Activated CD8-positive, alpha-beta memory T cell treated with anti-CD3 and anti-CD28 coated beads, Interleukin-2, amount 50 U/mL, for 48 hours (primary cell): ENCODE data around the gene STK24.

Experiments used
- DNase-seq: peaks from one replicate; pipeline ENCODE4 v3.0.0-alpha.2; 2020

Gene STK24

DNA sequence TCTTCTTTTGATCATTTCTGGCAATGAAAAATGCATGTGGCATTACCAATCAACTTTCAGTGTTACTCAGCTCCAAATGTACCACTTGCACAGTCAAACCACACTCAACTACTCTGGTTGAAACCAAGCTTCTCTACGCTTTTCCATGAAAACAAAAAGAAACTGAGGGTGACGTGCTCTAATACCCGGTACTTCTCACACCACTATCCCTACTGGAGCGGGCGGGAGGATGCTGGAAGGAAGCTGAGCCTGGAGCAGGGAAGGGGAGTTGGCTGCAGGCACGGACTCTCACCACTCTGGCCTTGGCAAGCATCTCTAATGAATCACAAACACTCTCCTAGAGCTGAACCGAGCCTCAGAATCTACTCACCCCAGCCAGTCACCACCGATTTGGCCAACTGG is 48.2 kb downstream of the STK24 start:
- DNase-seq: peak; percentile 65

DNA sequence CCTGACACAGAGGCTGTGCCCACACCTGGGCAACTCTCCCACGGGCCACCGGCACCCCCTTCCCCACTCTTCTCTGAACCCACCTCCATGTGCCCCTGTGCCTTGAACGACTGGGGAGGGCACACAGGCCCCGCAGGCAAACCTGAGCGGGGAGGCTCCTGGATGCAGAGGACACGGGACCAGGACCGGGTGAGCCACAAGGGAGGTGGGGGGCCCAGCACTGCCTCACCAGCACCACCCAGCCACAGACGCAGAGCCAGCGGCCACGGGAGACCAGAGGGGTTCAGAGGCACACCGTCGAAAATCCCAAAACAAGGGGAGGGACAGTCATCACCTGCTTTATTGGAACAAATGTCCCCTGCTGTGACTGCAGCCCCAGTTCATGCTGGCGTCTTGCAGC is 49.4 kb downstream of the STK24 start:
- peak; percentile 49 for DNase-seq

DNA sequence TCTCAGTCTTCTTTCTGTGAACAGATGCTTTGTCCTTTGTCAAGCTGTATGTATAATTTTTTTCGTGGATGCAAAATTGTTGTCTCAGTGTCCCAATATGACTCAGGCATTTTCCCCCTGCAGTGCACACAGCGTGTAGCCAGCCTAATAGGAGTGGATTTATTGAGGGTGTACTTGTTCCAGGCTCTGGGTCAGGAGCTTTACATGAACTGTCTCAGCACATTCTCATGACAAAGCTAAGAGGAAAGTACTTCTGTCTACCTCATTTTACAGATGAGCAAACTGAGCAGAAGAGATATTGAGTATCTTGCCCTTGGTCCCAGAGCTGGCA is 50.8 kb downstream of the STK24 start:
- DNase-seq: peak; percentile 40

DNA sequence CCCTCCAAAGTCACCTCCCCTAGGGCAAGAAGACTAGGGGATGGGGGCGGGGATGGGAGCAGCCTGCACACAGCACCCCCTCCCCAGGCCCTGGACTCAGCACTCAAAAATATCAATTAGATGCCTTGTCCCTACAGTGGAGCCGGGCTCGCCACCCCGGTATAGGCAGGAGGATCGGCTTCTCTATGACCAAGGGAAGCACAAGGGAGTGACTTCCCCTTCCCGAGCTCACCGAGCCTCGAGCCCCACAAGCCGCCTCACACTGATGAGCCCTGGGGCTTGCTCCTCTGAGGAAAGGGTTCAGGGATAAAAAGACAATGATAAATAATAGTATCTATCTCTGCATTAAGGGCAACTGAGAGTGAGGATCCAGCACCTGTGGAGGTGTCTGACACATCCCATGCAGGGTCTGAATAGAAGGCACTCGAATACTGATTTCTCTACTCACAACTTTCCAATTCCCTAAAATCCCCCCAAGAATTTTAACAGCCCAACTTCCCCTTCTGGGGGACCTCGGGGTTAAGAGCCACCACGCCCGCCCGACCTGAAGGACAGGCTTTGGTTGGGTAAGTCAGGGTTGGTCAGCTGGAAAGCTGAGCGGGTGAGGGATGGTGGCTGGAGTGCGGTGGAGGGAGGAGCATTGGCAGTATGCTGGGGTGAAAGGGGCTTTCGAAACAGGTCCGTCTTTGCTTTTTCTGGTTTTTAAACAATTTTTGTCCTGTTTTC is 51.3 kb downstream of the STK24 start:
- peak; percentile 45 for DNase-seq

DNA sequence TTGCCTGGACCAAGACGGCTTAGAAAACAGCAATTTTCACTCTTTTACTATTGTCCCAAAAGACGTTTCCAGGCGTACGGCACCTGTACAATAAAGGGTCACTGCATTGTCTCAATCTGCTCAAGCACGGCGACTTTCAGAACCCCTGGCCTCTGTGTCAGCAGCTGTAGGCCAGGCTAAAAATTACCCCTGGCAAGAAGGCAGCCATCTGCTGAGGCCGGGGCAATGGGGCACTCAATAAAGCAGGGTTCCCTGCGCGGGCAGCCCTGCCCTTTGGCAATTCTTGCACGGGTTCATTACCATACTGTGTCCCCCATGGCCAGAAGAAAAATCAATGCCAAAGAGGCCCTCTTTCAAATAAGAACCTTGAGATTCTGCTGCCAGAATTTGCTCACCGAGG is 52.1 kb downstream of the STK24 start:
- peak; percentile 42 for DNase-seq

DNA sequence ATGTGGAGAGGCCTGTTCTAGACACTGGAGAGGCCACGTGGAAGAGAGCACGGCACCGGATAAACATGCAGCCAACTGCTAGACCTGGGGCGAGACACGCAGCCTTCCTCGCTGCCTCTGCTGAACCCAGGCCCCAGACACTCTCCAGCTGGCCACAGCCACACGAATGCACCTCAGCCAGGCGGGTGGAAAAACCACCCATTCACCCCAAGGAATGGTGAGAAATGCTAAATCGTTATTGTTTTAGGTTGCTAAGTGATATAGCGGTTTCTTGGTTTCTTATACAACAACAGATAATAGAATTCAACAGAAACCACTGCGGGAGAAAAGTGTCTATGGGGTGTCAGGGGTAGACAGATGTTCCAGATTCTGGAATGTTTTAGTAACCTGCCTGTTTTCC is 52.5 kb downstream of the STK24 start:
- no peak for DNase-seq

DNA sequence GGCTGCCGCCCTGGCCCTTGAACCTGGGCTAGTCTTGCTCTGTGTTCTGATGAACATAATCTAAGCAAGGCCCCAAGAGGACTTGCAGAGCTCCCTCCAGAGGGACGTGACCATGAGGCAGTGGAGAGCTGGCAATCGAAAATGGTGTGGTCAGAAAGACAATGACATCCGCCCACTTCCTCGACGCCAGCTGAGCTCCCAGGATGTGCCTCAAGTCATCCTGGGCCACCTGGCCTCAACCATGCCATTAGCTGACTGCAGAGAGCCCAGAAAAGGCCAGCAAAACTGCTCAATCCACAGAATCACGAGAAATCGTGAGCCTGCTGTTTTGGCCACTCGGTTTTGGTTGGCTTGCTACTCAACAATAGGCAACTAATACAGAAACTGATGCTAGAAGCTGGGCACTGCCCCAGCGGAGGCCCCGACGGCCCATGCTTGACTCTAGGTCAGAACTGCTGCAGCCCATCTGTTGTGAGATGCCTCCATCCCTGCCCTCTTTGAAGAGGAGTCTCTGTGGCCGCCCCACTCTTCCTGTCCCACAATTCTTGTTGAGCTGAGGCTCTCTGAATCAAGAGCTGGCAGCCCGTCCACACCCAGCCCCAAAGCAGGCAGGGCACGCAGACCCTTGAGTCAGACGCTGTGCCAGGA is 53.3 kb downstream of the STK24 start:
- DNase-seq: peak; percentile 55

DNA sequence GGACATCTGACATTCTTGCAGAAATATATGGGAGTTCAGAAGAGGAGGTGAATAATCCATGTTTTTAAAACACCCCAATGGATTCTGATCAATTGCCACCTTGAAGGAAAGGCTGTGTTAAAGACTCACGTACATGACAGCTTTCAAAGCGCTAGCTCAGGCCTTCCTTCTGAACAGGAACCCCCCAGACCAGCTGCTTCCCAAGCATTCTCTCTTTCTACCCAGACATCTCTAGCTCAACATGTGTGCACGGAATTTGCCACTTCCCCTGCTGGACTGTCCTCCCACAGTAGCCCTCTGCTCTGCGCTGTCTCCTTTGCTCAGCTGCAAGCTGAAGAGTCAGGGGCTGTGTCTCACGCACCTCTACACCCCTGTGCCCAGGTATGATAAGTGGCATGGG is 54.5 kb downstream of the STK24 start:
- DNase-seq: no peak

DNA sequence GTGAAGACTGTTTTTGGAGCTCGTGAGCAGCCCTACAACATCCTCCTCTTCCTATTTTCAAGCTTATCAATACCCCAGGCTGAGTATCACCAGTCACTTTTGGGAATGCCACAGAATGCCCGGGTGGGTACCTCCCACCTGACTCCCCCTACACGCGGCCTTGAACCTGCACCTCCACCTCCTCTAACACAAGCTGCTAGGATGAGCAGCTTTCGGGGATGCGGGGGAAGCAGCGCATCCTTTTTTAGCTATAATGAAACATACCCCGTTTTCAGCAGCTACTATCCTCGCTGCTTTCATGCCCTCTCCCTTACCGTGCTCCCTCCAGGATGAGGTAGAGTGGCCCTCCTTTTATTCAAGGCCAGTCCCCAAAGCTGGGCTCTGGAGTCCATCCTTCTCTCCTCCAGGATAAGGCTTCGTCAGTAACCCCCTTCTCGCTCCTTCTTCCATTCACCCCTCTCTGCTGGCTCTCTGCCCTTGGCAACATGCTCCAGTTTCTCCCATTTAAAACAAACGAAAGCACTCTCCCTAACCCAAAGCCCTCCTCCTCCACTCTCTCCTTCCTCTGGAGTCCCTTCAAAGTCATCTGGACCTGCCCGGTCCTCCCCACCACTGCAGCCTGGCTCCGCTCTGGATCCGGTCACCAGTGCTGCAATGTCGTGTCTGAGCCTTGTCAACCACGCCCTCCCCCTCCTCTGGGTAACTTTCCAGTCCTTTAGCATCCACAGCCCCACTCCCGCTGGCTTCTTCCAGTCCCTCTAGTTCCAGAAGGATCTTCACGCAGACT is 55.3 kb downstream of the STK24 start:
- DNase-seq: peak; percentile 42

DNA sequence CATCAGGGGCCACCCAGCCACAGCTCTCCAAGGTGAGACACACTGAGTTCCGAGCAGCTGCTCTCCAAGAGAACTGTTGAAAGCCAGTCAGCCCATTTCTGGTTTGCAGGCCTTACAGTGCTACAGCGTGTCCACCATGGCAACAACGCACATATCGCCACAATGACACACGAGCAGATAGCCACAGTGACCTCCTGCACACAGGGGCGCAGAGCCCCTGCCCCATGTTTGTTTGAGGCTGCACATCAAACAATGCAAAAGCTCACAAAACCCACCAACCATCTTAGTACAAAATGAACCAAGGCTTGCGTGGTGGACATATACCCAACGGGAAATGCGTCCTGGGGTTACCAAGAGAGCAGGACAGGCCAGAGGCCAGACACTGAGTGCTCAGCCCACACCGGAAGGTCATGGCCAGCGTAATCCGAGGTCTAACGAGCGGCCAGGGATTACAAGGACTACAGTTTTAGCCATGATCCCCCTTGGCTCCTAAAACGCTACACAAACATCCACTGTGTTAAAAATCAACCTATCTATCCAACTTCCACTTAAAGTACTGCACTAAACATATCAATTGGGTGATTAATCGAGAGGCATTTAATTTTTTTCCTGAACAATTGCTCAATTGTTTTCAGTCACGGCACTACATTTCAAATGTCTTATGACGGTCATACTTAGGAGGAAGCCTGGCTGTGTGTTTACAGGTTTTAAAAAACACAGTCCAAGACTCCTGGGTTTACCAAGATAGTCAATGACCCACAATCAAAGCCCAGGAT is 56.0 kb downstream of the STK24 start:
- peak; percentile 42 for DNase-seq

DNA sequence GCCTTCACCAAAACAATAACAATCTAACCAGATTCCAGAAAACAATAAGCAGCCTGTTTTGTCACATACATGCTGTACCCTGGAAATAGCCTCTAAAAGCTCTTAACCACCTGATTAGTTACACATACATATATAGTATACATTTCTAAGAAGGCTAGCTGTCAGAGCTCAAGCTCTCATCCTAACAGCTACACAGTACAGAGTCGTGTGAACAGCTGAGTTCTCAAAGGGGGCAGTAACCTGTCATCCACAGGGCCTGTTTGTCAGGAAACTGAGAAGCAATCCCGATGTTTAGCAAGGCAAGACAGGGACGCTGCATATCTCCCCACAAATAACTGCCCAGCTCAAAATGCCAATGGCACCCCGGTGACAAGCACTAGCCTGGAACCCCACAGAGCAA is 56.9 kb downstream of the STK24 start:
- no peak for DNase-seq

DNA sequence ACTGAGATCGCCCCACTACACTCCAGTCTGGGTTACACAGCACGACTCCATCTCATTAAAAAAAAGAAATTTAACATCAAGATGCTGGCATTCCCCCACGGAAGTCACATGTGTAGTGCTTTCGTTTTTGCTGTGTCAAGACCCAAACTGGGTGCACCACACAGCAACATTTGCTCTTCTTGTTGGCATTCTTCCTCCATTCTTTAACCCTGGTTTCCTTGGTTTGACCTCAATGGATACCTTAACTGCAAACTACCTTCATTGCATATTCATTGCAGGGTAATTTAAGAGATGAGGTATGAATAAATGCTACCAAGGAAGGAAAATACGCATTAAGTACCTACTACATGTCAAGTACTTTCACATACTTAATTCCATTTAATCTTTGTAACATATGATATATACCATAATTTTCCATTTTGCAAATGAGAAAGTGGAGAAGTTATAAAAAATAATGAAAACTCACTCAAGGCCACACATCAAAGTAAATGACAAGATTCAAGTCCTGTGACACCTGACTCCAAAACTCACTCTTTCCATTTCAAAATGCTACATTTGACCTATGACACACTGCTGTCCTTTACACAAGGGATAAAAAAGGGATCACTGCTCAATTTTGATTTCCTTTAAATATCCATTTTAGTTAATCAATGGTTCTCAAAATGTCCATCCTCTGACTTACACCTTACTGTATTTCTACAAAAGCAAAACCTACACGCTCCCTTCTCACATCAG is 59.2 kb downstream of the STK24 start:
- no peak for DNase-seq

DNA sequence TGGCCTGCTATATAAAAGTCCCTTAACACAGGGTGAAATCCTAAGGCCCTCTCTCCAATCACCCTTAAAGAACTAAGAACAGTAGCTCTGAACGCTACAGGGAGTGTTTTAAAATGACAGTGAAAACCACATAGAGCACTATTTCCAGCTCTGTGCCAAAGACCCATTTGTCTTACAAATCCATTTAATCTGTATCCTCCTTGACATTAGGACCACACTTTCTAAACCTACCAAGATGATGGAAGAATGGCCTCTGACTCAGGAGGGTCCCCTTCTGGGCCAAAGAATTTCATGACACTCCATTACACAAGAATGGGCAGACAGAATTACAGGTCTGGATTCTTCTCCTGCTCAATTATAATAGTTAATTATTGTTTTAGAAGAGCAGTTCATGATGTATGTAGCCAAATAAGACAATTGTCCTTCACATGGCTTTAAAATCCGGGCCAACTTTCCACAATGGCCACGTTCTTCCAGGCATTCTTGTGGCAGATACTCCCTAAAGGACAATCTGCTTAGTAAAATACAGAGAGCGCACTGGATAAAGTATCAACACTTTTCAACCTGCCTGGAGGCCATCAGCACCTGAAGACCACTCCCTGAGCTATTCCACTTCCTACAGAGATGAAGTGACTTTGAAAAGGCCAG is 61.0 kb downstream of the STK24 start:
- DNase-seq: no peak

DNA sequence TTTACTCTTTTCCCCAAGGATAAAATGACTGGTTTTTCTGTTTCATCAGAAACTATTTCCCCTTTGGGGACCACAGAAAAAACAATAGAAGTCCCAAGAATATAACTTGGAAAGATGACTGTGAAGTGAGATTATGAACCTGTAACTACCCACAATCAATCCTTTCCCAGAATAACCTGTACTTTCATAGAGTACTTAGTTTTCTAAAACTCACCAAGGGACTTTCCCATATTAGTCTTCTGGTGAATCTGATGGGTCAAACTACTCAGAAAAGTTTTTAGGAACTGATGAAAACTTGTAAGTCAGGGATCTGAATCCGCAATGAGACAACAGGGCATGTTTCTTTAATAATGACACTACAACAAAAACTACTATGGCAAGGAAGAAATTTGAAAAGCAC is 62.6 kb downstream of the STK24 start:
- DNase-seq: no peak

DNA sequence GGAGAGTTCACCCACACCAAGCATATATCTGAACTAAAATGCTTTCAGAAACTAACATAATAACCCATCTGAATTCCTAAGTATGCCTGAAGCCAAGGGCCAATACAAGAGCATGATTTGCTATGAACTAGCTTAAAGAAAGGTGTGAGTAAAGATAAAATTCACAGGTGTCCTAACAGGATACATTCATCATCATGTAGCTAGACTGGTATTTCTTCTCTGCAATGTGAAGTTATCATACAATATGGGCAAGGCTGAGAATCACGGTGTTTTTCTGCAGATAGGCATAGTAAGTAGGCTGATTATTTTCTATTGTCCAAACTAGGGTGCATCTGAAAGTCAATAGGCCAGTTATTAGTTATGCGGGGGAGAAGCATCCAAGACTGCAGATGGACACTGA is 63.1 kb downstream of the STK24 start:
- no peak for DNase-seq

DNA sequence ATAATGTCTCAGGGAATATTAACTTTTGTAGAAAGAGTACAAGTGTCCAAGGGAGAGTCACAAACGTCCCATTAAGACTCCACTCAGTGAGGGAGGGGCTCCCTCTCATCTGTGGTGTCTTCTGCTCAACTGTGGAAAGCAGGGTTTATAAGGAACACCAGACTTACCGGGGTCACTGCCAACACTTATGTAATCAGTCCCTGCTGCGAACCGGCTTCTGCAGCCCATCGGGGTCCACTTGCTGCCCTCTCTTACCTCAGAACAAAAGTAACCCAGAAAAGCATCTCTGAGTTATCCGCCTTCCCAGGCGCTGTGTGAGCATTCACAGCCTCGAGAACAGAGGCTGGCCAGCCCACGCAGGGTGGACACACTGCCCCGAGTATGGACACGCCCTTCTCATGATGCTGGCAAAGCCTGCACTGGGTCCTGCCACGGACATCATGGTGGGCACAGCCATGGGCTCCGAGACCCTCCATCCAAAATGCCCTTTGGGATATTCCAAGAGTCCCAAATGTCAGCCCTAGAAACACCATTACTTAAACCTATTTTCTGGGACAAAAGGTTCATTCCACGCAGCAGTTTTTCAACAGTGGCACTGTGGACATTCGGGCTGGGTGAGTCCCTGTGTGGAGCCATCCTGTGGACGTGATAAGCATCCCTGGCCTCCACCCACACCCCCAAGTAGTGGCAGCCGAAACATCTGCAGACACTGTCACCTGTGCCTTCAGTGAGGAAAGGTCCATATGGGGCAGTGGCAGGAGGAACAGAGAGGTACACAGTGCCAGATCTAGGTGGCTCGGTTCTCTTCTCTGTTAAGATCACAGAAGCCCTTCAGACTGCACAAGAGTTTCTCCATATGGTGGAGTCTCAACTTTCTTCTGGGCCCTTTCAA is 63.9 kb downstream of the STK24 start:
- peak; percentile 48 for DNase-seq

DNA sequence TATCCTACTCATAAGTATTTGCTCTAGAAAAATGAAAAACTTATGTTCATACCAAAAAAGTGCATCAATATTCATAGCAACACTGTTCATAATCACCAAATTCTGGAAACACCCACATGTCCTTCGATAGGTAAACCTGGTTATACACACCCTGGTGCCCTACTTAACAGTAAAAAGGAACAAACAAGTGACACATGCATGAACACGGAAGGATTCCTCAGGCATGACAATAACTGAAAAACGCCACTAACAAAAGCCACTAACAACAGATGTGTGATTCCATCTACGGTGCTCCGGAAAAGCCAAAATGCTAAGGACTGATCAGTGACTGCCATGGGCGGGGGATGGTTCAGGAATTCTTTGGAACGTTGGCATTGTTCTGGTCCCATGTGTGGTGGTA is 65.5 kb downstream of the STK24 start:
- no peak for DNase-seq

DNA sequence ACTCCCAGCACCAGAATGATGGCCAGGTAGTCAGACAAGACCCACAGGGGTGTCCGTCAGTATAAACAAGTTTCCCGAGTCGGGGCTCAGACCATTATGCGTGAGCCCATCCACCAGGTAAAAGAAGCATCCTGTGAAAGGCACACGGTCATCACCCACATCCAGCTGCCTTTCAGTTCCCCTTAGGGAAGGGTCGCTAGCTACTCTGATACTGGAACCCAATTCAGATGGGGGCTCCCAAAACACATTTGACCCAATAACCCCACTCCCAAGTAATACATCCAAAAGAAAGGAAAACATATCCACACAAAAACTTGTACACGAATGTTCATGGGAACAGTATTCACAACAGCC is 66.8 kb downstream of the STK24 start:
- peak; percentile 48 for DNase-seq

DNA sequence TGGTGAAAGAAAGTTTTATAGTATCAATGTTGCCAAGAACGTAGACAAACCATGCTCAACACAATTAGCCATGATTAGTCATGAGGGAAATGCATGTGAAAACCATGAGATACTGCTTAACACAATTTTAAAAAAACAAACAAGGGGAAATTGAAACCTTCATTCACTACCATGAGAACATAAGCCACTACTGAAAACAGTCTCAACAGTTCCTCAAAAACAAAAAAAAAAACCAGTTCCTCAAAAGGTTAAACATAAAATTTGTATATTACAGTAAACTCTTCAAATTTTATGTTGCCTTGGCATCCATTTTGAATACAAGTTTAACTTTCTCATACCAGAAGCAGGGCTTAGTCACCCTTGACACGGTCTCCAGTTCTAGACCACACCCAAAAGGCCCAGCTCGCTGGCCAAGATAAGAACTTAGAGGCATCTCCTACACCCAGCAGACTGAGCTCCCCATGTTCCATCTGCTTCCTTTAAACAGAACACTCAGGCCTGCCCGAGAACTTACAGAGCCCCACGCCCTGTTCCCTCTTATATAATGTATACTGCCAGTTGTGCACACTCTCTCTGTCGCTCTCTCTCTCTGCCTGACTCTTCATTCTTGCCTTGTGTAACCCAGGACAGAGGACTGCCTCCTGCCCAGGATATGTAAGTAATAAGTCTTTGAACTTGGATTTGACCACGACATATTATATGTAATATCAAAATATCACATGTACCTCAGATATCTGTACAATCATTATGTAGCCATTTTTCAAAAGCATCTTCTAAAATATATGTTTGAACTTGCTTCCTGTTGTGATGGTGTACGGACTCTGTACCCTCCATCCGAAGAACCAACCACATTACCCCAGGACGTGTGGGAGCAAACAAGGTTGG is 67.4 kb downstream of the STK24 start:
- peak; percentile 67 for DNase-seq

DNA sequence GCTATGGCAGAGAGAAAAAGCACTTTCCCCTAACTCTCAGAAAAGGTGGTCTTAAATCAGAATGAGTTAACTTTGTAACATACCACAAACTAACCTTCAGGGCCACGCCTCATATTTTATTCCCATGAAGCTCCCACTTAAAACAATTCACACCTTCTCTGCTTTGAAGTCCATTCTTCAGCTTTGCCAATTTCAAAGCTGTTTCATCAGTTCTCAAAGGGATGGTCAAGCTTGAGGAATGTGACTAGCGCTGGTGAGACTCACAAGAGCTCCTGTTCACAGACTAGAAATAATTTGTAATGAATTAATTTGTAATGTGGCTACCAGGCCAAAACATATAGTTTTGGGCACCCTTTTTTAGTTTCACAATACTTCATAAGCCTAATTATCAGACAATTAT is 68.2 kb downstream of the STK24 start:
- no peak for DNase-seq
